HUES48 (cell line): ENCODE measurements around the gene UACA.

Source experiments
- H3K27ac ChIP-seq: one replicate; pipeline ENCODE4 v1.7.0; 2013; ENCODE audit warnings: low read depth, low read length, inconsistent platforms
- H3K27me3 ChIP-seq: 2 replicates; pipeline ENCODE4 v1.6.1; 2013; ENCODE audit warnings: mild to moderate bottlenecking, low read length; ENCODE audit not compliant: control insufficient read depth, insufficient read depth
- H3K36me3 ChIP-seq: 2 replicates; pipeline ENCODE4 v1.6.1; 2013; ENCODE audit warnings: low read length; ENCODE audit not compliant: control insufficient read depth, insufficient read depth
- H3K4me1 ChIP-seq: 2 replicates; pipeline ENCODE4 v1.6.1; 2013; ENCODE audit warnings: mild to moderate bottlenecking, low read length; ENCODE audit not compliant: control insufficient read depth, insufficient read depth
- H3K4me3 ChIP-seq: 2 replicates; pipeline ENCODE4 v1.5.1; 2013; ENCODE audit warnings: mild to moderate bottlenecking, low read depth, low read length
- H3K9ac ChIP-seq: 2 replicates; pipeline ENCODE4 v1.6.1; 2013; ENCODE audit warnings: mild to moderate bottlenecking, low read depth, low read length, moderate library complexity
- H3K9me3 ChIP-seq: 2 replicates; pipeline ENCODE4 v1.6.1; 2013; ENCODE audit warnings: low read length; ENCODE audit not compliant: control insufficient read depth, insufficient read depth

The UACA gene

DNA sequence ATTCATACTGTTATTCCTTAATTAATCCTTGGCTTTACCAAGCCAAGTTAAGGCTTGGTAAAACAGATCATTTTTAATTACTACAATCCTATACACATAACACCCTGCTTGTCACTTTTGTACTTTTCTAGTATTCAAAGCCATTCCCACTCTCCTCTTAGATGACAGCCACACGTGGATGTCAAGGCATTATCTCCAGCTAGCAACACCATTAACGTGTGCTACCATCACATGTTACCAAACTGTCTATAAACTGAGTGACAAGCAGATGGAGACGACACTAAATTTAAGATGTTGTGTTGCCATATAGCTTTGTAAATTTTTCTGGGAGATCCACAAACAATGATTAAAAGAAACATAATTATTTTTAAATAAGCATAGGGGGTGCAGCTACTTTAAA is 103.7 kb downstream of the UACA start:
- Histone ChIP-seq H3K36me3 (peaks cover 14% of the 10 kb centered on the region), H3K9ac (no peak overlapping the region), H3K4me3 (no peak overlapping the region), H3K27me3 (no peaks in the 10 kb centered on the region), H3K4me1 (peaks cover 9% of the 10 kb centered on the region; the same call in 1 of the 2 replicates), H3K9me3 (no peaks in the 10 kb centered on the region), H3K27ac (no peak overlapping the region)

- Histone ChIP-seq H3K36me3 (peaks cover 12% of the 10 kb centered on the region), H3K9ac (no peak overlapping the region), H3K9me3 (no peaks in the 10 kb centered on the region), H3K27me3 (no peaks in the 10 kb centered on the region), H3K4me1 (peaks cover 9% of the 10 kb centered on the region; the same call in 1 of the 2 replicates), H3K4me3 (no peak overlapping the region), H3K27ac (no peak overlapping the region)
Observed at GRCh38 chr15:70658641-70659040, 104.7 kb downstream of the UACA start.

DNA sequence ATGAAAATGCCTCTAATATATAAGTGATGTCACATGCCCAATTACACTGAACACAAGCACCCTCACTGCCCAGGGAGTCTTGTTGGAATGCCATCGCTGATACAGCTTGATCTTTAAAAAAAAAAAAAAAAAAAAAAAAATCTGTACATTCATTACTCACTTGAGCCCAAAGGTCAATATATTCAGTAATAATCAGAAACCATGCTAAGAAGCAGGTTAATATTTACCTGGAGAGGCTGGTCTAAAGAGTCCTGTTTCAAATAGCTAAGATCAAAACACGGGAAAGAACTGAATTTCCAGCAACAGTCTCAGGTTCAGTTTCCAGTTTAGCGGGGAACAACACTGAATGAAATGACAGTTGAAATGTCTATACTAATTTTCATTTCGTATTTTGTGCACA is 109.9 kb downstream of the UACA start:
- no peak overlapping the region for H3K27ac ChIP-seq
- H3K4me1 ChIP-seq = no peaks in the 10 kb centered on the region
- peaks cover 12% of the 10 kb centered on the region for H3K36me3 ChIP-seq
- no peak overlapping the region for H3K9ac ChIP-seq
- no peaks in the 10 kb centered on the region for H3K27me3 ChIP-seq
- no peaks in the 10 kb centered on the region for H3K9me3 ChIP-seq
- no peak overlapping the region for H3K4me3 ChIP-seq

DNA sequence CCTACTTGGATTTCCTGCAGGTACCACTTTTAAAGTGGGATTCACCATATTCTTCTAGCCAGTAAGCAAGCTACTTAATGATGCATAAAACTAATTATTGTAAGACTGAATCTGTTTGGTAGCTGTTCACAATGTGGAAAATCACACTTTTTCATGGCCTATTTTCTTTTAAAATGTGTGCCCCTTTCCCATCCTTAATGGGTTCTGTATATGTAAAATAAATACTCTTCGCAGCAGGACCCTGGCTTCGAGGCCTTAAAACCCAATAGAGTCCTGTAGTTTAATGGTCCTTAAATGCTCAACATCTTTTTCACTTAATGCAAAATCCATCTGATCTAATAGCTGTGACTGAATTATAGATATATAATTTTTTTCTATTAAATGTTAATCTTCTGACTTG is 111.0 kb downstream of the UACA start:
- Histone ChIP-seq H3K9me3 (no peaks in the 10 kb centered on the region), H3K4me1 (no peaks in the 10 kb centered on the region), H3K27me3 (no peaks in the 10 kb centered on the region), H3K27ac (no peak overlapping the region), H3K36me3 (peaks cover 9% of the 10 kb centered on the region), H3K9ac (no peak overlapping the region), H3K4me3 (no peak overlapping the region)

GRCh38 chr15:70651303-70651845 is 112.0 kb downstream of the UACA start:
- H3K4me1 ChIP-seq = no peaks in the 10 kb centered on the region
- no peak overlapping the region for H3K4me3 ChIP-seq
- no peaks in the 10 kb centered on the region for H3K9me3 ChIP-seq
- peaks cover 6% of the 10 kb centered on the region for H3K36me3 ChIP-seq
- H3K27me3 ChIP-seq = no peaks in the 10 kb centered on the region
- H3K27ac ChIP-seq = no peak overlapping the region
- no peak overlapping the region for H3K9ac ChIP-seq

- Histone ChIP-seq H3K27ac (no peak overlapping the region), H3K4me3 (no peak overlapping the region), H3K27me3 (no peaks in the 10 kb centered on the region), H3K9ac (no peak overlapping the region), H3K4me1 (no peaks in the 10 kb centered on the region), H3K36me3 (peaks cover 5% of the 10 kb centered on the region), H3K9me3 (no peaks in the 10 kb centered on the region)
Observed at GRCh38 chr15:70650567-70651302, 112.6 kb downstream of the UACA start.

GRCh38 chr15:70647396-70647795 is 116.0 kb downstream of the UACA start:
- no peaks in the 10 kb centered on the region for H3K4me1 ChIP-seq
- H3K9me3 ChIP-seq = no peaks in the 10 kb centered on the region
- no peaks in the 10 kb centered on the region for H3K36me3 ChIP-seq
- no peak overlapping the region for H3K4me3 ChIP-seq
- H3K27ac ChIP-seq = no peak overlapping the region
- H3K9ac ChIP-seq = no peak overlapping the region
- no peaks in the 10 kb centered on the region for H3K27me3 ChIP-seq

- Histone ChIP-seq H3K4me3 (no peak overlapping the region), H3K9ac (no peak overlapping the region), H3K36me3 (no peaks in the 10 kb centered on the region), H3K27me3 (no peaks in the 10 kb centered on the region), H3K4me1 (no peaks in the 10 kb centered on the region), H3K9me3 (no peaks in the 10 kb centered on the region), H3K27ac (no peak overlapping the region)
Observed at GRCh38 chr15:70646169-70646568, 117.2 kb downstream of the UACA start.

GRCh38 chr15:70643783-70644125 is 119.6 kb downstream of the UACA start:
- no peaks in the 10 kb centered on the region for H3K9me3 ChIP-seq
- H3K4me3 ChIP-seq = no peak overlapping the region
- H3K9ac ChIP-seq = no peak overlapping the region
- H3K4me1 ChIP-seq = no peaks in the 10 kb centered on the region
- no peaks in the 10 kb centered on the region for H3K36me3 ChIP-seq
- H3K27ac ChIP-seq = no peak overlapping the region
- H3K27me3 ChIP-seq = no peaks in the 10 kb centered on the region

- H3K4me1 ChIP-seq = no peaks in the 10 kb centered on the region
- H3K4me3 ChIP-seq = no peak overlapping the region
- H3K36me3 ChIP-seq = no peaks in the 10 kb centered on the region
- no peak overlapping the region for H3K27ac ChIP-seq
- no peaks in the 10 kb centered on the region for H3K27me3 ChIP-seq
- no peaks in the 10 kb centered on the region for H3K9me3 ChIP-seq
- H3K9ac ChIP-seq = no peak overlapping the region
Observed at GRCh38 chr15:70643106-70643782, 120.1 kb downstream of the UACA start.

GRCh38 chr15:70636540-70637165 is 126.7 kb downstream of the UACA start:
- Histone ChIP-seq H3K9me3 (no peaks in the 10 kb centered on the region), H3K27me3 (no peaks in the 10 kb centered on the region), H3K4me1 (peaks cover 33% of the 10 kb centered on the region), H3K36me3 (no peaks in the 10 kb centered on the region), H3K9ac (no peak overlapping the region), H3K27ac (no peak overlapping the region), H3K4me3 (no peak overlapping the region)
